ENCODE measurements around the gene EME1. TPM values are rescaled to one million over a fixed set of nuclear protein-coding genes. Genes with fewer than 3 reads are reported as not detected.

EME1 gene
- total RNA-seq, 1 experiment from 2014 or later, result 20.8 TPM

GRCh38 chr17:50364715-50365114, 8.3 kb upstream of the EME1 start:
- Histone ChIP-seq H3K36me3 (peaks cover 22% of the 10 kb centered on the region; the same call in 1 of the 2 replicates), H3K4me3 (no peak overlapping the region), H3K4me1 (no peaks in the 10 kb centered on the region), H3K27ac (no peak overlapping the region), H3K9me3 (replicated peaks) (no peaks in the 10 kb centered on the region), H3K27me3 (no peaks in the 10 kb centered on the region)
- no peak for DNase-seq

GRCh38 chr17:50365165-50365564, 7.9 kb upstream of the EME1 start:
- Histone ChIP-seq H3K4me3 (no peak overlapping the region), H3K27me3 (no peaks in the 10 kb centered on the region), H3K9me3 (replicated peaks) (no peaks in the 10 kb centered on the region), H3K27ac (no peak overlapping the region), H3K4me1 (no peaks in the 10 kb centered on the region), H3K36me3 (peaks cover 26% of the 10 kb centered on the region; the same call in 1 of the 2 replicates)
- DNase-seq, result no peak

GRCh38 chr17:50365649-50366393, 7.2 kb upstream of the EME1 start:
- peaks cover 26% of the 10 kb centered on the region; the same call in 1 of the 2 replicates for H3K36me3 ChIP-seq

GRCh38 chr17:50367401-50367800, 5.6 kb upstream of the EME1 start:
- Histone ChIP-seq H3K4me1 (no peaks in the 10 kb centered on the region), H3K27ac (no peak overlapping the region), H3K27me3 (no peaks in the 10 kb centered on the region), H3K4me3 (no peak overlapping the region), H3K9me3 (replicated peaks) (no peaks in the 10 kb centered on the region), H3K36me3 (peaks cover 26% of the 10 kb centered on the region; the same call in 1 of the 2 replicates)
- DNase-seq, result no peak

More at GRCh38 chr17:50365649-50366393, 7.2 kb upstream of the EME1 start:
- H3K27ac ChIP-seq, result no peak overlapping the region
- no peaks in the 10 kb centered on the region for H3K4me1 ChIP-seq
- H3K27me3 ChIP-seq, result no peaks in the 10 kb centered on the region
- H3K9me3 ChIP-seq (replicated peaks), result no peaks in the 10 kb centered on the region
- DNase-seq, result no peak
- no peak overlapping the region for H3K4me3 ChIP-seq

- H3K4me1 ChIP-seq, result no peaks in the 10 kb centered on the region
- H3K27ac ChIP-seq, result no peak overlapping the region
- no peaks in the 10 kb centered on the region for H3K9me3 ChIP-seq (replicated peaks)
- no peak overlapping the region for H3K4me3 ChIP-seq
- DNase-seq, result no peak
- H3K27me3 ChIP-seq, result no peaks in the 10 kb centered on the region
- H3K36me3 ChIP-seq, result peaks cover 26% of the 10 kb centered on the region; the same call in 1 of the 2 replicates
Observed at GRCh38 chr17:50370052-50370451, 3.0 kb upstream of the EME1 start.

GRCh38 chr17:50371526-50371925, 1.5 kb upstream of the EME1 start:
- H3K27ac ChIP-seq, result no peak overlapping the region
- no peaks in the 10 kb centered on the region for H3K9me3 ChIP-seq (replicated peaks)
- H3K4me3 ChIP-seq, result no peak overlapping the region
- H3K4me1 ChIP-seq, result no peaks in the 10 kb centered on the region
- H3K36me3 ChIP-seq, result peaks cover 26% of the 10 kb centered on the region; the same call in 1 of the 2 replicates
- no peak for DNase-seq
- H3K27me3 ChIP-seq, result no peaks in the 10 kb centered on the region

GRCh38 chr17:50372222-50372757, 739 bp upstream of the EME1 start:
- Histone ChIP-seq H3K9me3 (replicated peaks) (no peaks in the 10 kb centered on the region), H3K27me3 (no peaks in the 10 kb centered on the region), H3K4me3 (peak overlapping the region; percentile 98), H3K36me3 (peaks cover 26% of the 10 kb centered on the region; the same call in 1 of the 2 replicates), H3K4me1 (no peaks in the 10 kb centered on the region), H3K27ac (peak overlapping the region; percentile 94)
- DNase-seq, result peak in 1 of 2 experiments; percentile 17

- H3K4me3 ChIP-seq, result peak overlapping the region; percentile 98
- peak overlapping the region; percentile 94 for H3K27ac ChIP-seq
- DNase-seq, result no peak
Observed at GRCh38 chr17:50373705-50374104, 676 bp downstream of the EME1 start.

GRCh38 chr17:50375858-50376538, 3.0 kb downstream of the EME1 start:
- no peaks in the 10 kb centered on the region for H3K27me3 ChIP-seq
- DNase-seq, result no peak
- no peaks in the 10 kb centered on the region for H3K9me3 ChIP-seq (replicated peaks)
- peaks cover 13% of the 10 kb centered on the region; the same call in 1 of the 2 replicates for H3K36me3 ChIP-seq
- H3K4me3 ChIP-seq, result no peak overlapping the region
- H3K27ac ChIP-seq, result no peak overlapping the region
- H3K4me1 ChIP-seq, result no peaks in the 10 kb centered on the region

More at GRCh38 chr17:50373705-50374104, 676 bp downstream of the EME1 start:
- Histone ChIP-seq H3K27me3 (no peaks in the 10 kb centered on the region), H3K36me3 (peaks cover 18% of the 10 kb centered on the region; the same call in 1 of the 2 replicates), H3K9me3 (replicated peaks) (no peaks in the 10 kb centered on the region), H3K4me1 (no peaks in the 10 kb centered on the region)

- Histone ChIP-seq H3K4me1 (no peaks in the 10 kb centered on the region), H3K9me3 (replicated peaks) (no peaks in the 10 kb centered on the region), H3K27ac (no peak overlapping the region), H3K4me3 (no peak overlapping the region), H3K27me3 (no peaks in the 10 kb centered on the region), H3K36me3 (peaks cover 30% of the 10 kb centered on the region)
- no peak for DNase-seq
Observed at GRCh38 chr17:50379351-50380132, 6.5 kb downstream of the EME1 start.

GRCh38 chr17:50380369-50381259, 7.6 kb downstream of the EME1 start:
- no peak for DNase-seq
- Histone ChIP-seq H3K36me3 (peaks cover 40% of the 10 kb centered on the region), H3K9me3 (replicated peaks) (no peaks in the 10 kb centered on the region), H3K27ac (no peak overlapping the region), H3K27me3 (no peaks in the 10 kb centered on the region), H3K4me3 (no peak overlapping the region), H3K4me1 (no peaks in the 10 kb centered on the region)

GRCh38 chr17:50381260-50381815, 8.3 kb downstream of the EME1 start:
- Histone ChIP-seq H3K36me3 (peaks cover 45% of the 10 kb centered on the region), H3K9me3 (replicated peaks) (no peaks in the 10 kb centered on the region), H3K27me3 (no peaks in the 10 kb centered on the region), H3K27ac (no peak overlapping the region), H3K4me1 (no peaks in the 10 kb centered on the region), H3K4me3 (no peak overlapping the region)
- DNase-seq, result no peak

GRCh38 chr17:50381920-50382319, 8.9 kb downstream of the EME1 start:
- no peak for DNase-seq
- Histone ChIP-seq H3K27ac (no peak overlapping the region), H3K36me3 (peaks cover 48% of the 10 kb centered on the region), H3K4me1 (no peaks in the 10 kb centered on the region), H3K9me3 (replicated peaks) (no peaks in the 10 kb centered on the region), H3K4me3 (no peak overlapping the region), H3K27me3 (no peaks in the 10 kb centered on the region)

Measured in SJCRH30 (cell line).